Measurements from ENCODE around the gene CPA2. TPM values are rescaled to one million over a fixed set of nuclear protein-coding genes. Genes with fewer than 3 reads are reported as not detected.

The CPA2 gene
- total and polyA plus RNA-seq, 2 experiments from 2014 or later, result not detected

- Histone ChIP-seq H3K27ac (ENCODE audit: low read depth) (no peak overlapping the region), H3K27me3 (ENCODE audit: insufficient read depth) (no peaks in the 10 kb centered on the region), H3K9me2 (ENCODE audit: insufficient read depth) (peaks cover 9% of the 10 kb centered on the region; the same call in 1 of the 2 replicates), H3K79me2 (replicated peaks; ENCODE audit: insufficient read depth) (no peaks in the 10 kb centered on the region), H2AFZ (no peak overlapping the region), H3F3A (replicated peaks; ENCODE audit: low read depth) (no peaks in the 10 kb centered on the region), H3K4me2 (no peak overlapping the region), H3K4me3 (no peak overlapping the region), H3K4me1 (ENCODE audit: insufficient read depth) (no peaks in the 10 kb centered on the region), H4K20me1 (replicated peaks; ENCODE audit: insufficient read depth) (no peaks in the 10 kb centered on the region), H3K36me3 (ENCODE audit: insufficient read depth) (no peaks in the 10 kb centered on the region)
- Mint-ChIP-seq H3K4me1 (no peaks in the 10 kb centered on the region), H3K36me3 (ENCODE audit: low read depth) (no peaks in the 10 kb centered on the region), H3K4me3 (no peak overlapping the region), H3K9me3 (no peaks in the 10 kb centered on the region), H3K27me3 (ENCODE audit: insufficient read depth, low read depth, poor library complexity) (peaks cover 6% of the 10 kb centered on the region), H3K27ac (no peak overlapping the region)
- DNase-seq (ENCODE audit: low spot score), result no peak
- TF ChIP-seq CTCF (conservative IDR thresholded peaks at IDR 0.05; ENCODE audit: low read depth in 2 of 2) (no peak), REST (IDR thresholded peaks at IDR 0.05; ENCODE audit: unreplicated experiment) (no peak), ZNF462 (CRISPR knock-in tag; IDR thresholded peaks at IDR 0.05) (no peak), CREB1 (CRISPR knock-in tag; IDR thresholded peaks at IDR 0.05; ENCODE audit: low read depth) (no peak), ZNF114 (CRISPR knock-in tag; IDR thresholded peaks at IDR 0.05) (no peak), ZNF331 (CRISPR knock-in tag; IDR thresholded peaks at IDR 0.05; ENCODE audit: low read depth) (no peak), EZH2phosphoT487 (IDR thresholded peaks at IDR 0.05; ENCODE audit: unreplicated experiment) (no peak), EZH2 (IDR thresholded peaks at IDR 0.05; ENCODE audit: low read depth, unreplicated experiment) (no peak), STAT1 (IDR thresholded peaks at IDR 0.05; ENCODE audit: unreplicated experiment) (no peak), ETS1 (IDR thresholded peaks at IDR 0.05) (no peak), JUNB (IDR thresholded peaks at IDR 0.05; ENCODE audit: unreplicated experiment) (no peak), POLR2AphosphoS5 (IDR thresholded peaks at IDR 0.05; ENCODE audit: low read depth) (no peak), NANOG (IDR thresholded peaks at IDR 0.05; ENCODE audit: borderline replicate concordance) (no peak)
- no peak for ATAC-seq
Measured at GRCh38 chr7:130293521-130293920, 26.9 kb downstream of the CPA2 start.
